ENCODE data around the gene FOXQ1.

The FOXQ1 gene

GRCh38 chr6:1291381-1291780 is 20.5 kb upstream of the FOXQ1 start:
- WGBS, 2 experiments (ENCODE audit: insufficient coverage in 2 of 2): 82 to 84% methylated on average over 4 to 8 of the region's 10 CpGs
- Histone ChIP-seq H3K27ac (ENCODE audit: low read depth, low read length, severe bottlenecking) (no peak overlapping the region), H3K4me1 (ENCODE audit: control insufficient read depth, insufficient read depth, low read length, poor library complexity, severe bottlenecking) (peaks cover 13% of the 10 kb centered on the region), H3K4me3 (ENCODE audit: extremely low read depth, insufficient read depth, low read length, poor library complexity, severe bottlenecking) (no peak overlapping the region), H3K9me3 (ENCODE audit: control insufficient read depth, low read length) (no peaks in the 10 kb centered on the region), H3K36me3 (ENCODE audit: control insufficient read depth, insufficient read depth, low read length) (no peaks in the 10 kb centered on the region)

GRCh38 chr6:1295420-1295819 is 16.5 kb upstream of the FOXQ1 start:
- WGBS, 2 experiments (ENCODE audit: insufficient coverage in 2 of 2): 96 to 100% methylated on average over 3 of the region's 3 CpGs
- no peak overlapping the region for H3K27ac ChIP-seq (ENCODE audit: low read depth, low read length, severe bottlenecking)
- no peaks in the 10 kb centered on the region for H3K36me3 ChIP-seq (ENCODE audit: control insufficient read depth, insufficient read depth, low read length)
- no peak overlapping the region for H3K4me3 ChIP-seq (ENCODE audit: extremely low read depth, insufficient read depth, low read length, poor library complexity, severe bottlenecking)
- H3K9me3 ChIP-seq (ENCODE audit: control insufficient read depth, low read length): no peaks in the 10 kb centered on the region
- peaks cover 10% of the 10 kb centered on the region for H3K4me1 ChIP-seq (ENCODE audit: control insufficient read depth, insufficient read depth, low read length, poor library complexity, severe bottlenecking)

- Histone ChIP-seq H3K27ac (ENCODE audit: low read depth, low read length, severe bottlenecking) (no peak overlapping the region), H3K4me1 (ENCODE audit: control insufficient read depth, insufficient read depth, low read length, poor library complexity, severe bottlenecking) (peaks cover 10% of the 10 kb centered on the region)
Observed at GRCh38 chr6:1296079-1296478, 15.8 kb upstream of the FOXQ1 start.

GRCh38 chr6:1296542-1296941 is 15.4 kb upstream of the FOXQ1 start:
- H3K9me3 ChIP-seq (ENCODE audit: control insufficient read depth, low read length): no peaks in the 10 kb centered on the region
- 80% methylated on average over 2 of the region's 4 CpGs; no CpG with 5 or more reads in 1 of the 2 experiments for WGBS, 2 experiments (ENCODE audit: insufficient coverage in 2 of 2)
- H3K27ac ChIP-seq (ENCODE audit: low read depth, low read length, severe bottlenecking): no peak overlapping the region
- H3K4me3 ChIP-seq (ENCODE audit: extremely low read depth, insufficient read depth, low read length, poor library complexity, severe bottlenecking): no peak overlapping the region
- no peaks in the 10 kb centered on the region for H3K36me3 ChIP-seq (ENCODE audit: control insufficient read depth, insufficient read depth, low read length)
- H3K4me1 ChIP-seq (ENCODE audit: control insufficient read depth, insufficient read depth, low read length, poor library complexity, severe bottlenecking): peaks cover 10% of the 10 kb centered on the region

More at GRCh38 chr6:1296079-1296478, 15.8 kb upstream of the FOXQ1 start:
- Histone ChIP-seq H3K9me3 (ENCODE audit: control insufficient read depth, low read length) (no peaks in the 10 kb centered on the region), H3K4me3 (ENCODE audit: extremely low read depth, insufficient read depth, low read length, poor library complexity, severe bottlenecking) (no peak overlapping the region), H3K36me3 (ENCODE audit: control insufficient read depth, insufficient read depth, low read length) (no peaks in the 10 kb centered on the region)
- WGBS, 2 experiments (ENCODE audit: insufficient coverage in 2 of 2): 91 to 93% methylated on average over 6 to 7 of the region's 7 CpGs

- no peak overlapping the region for H3K27ac ChIP-seq (ENCODE audit: low read depth, low read length, severe bottlenecking)
- H3K4me1 ChIP-seq (ENCODE audit: control insufficient read depth, insufficient read depth, low read length, poor library complexity, severe bottlenecking): peaks cover 10% of the 10 kb centered on the region
- H3K4me3 ChIP-seq (ENCODE audit: extremely low read depth, insufficient read depth, low read length, poor library complexity, severe bottlenecking): no peak overlapping the region
- H3K36me3 ChIP-seq (ENCODE audit: control insufficient read depth, insufficient read depth, low read length): no peaks in the 10 kb centered on the region
- no peaks in the 10 kb centered on the region for H3K9me3 ChIP-seq (ENCODE audit: control insufficient read depth, low read length)
- WGBS, 2 experiments (ENCODE audit: insufficient coverage in 2 of 2): 82 to 96% methylated on average over 2 to 4 of the region's 4 CpGs
Observed at GRCh38 chr6:1297746-1298145, 14.2 kb upstream of the FOXQ1 start.

- no CpG with 5 or more reads among the region's 2 CpGs for WGBS, 2 experiments (ENCODE audit: insufficient coverage in 2 of 2)
- Histone ChIP-seq H3K4me1 (ENCODE audit: control insufficient read depth, insufficient read depth, low read length, poor library complexity, severe bottlenecking) (peaks cover 10% of the 10 kb centered on the region), H3K27ac (ENCODE audit: low read depth, low read length, severe bottlenecking) (no peak overlapping the region), H3K4me3 (ENCODE audit: extremely low read depth, insufficient read depth, low read length, poor library complexity, severe bottlenecking) (no peak overlapping the region), H3K9me3 (ENCODE audit: control insufficient read depth, low read length) (no peaks in the 10 kb centered on the region), H3K36me3 (ENCODE audit: control insufficient read depth, insufficient read depth, low read length) (no peaks in the 10 kb centered on the region)
Observed at GRCh38 chr6:1298768-1299167, 13.1 kb upstream of the FOXQ1 start.

- peaks cover 5% of the 10 kb centered on the region for H3K9me3 ChIP-seq (ENCODE audit: control insufficient read depth, low read length)
- H3K4me1 ChIP-seq (ENCODE audit: control insufficient read depth, insufficient read depth, low read length, poor library complexity, severe bottlenecking): no peaks in the 10 kb centered on the region
- no peak overlapping the region for H3K27ac ChIP-seq (ENCODE audit: low read depth, low read length, severe bottlenecking)
- H3K36me3 ChIP-seq (ENCODE audit: control insufficient read depth, insufficient read depth, low read length): no peaks in the 10 kb centered on the region
- no peak overlapping the region for H3K4me3 ChIP-seq (ENCODE audit: extremely low read depth, insufficient read depth, low read length, poor library complexity, severe bottlenecking)
- WGBS, 2 experiments (ENCODE audit: insufficient coverage in 2 of 2): no CpG with 5 or more reads among the region's 2 CpGs
Observed at GRCh38 chr6:1306133-1306532, 5.8 kb upstream of the FOXQ1 start.

- H3K27ac ChIP-seq (ENCODE audit: low read depth, low read length, severe bottlenecking): no peak overlapping the region
- H3K36me3 ChIP-seq (ENCODE audit: control insufficient read depth, insufficient read depth, low read length): no peaks in the 10 kb centered on the region
- H3K9me3 ChIP-seq (ENCODE audit: control insufficient read depth, low read length): peaks cover 5% of the 10 kb centered on the region
- 74 to 79% methylated on average over 2 to 4 of the region's 6 CpGs for WGBS, 2 experiments (ENCODE audit: insufficient coverage in 2 of 2)
- H3K4me3 ChIP-seq (ENCODE audit: extremely low read depth, insufficient read depth, low read length, poor library complexity, severe bottlenecking): no peak overlapping the region
- H3K4me1 ChIP-seq (ENCODE audit: control insufficient read depth, insufficient read depth, low read length, poor library complexity, severe bottlenecking): no peaks in the 10 kb centered on the region
Observed at GRCh38 chr6:1309366-1309765, 2.5 kb upstream of the FOXQ1 start.

GRCh38 chr6:1310628-1311399 is 1.1 kb upstream of the FOXQ1 start:
- Histone ChIP-seq H3K9me3 (ENCODE audit: control insufficient read depth, low read length) (no peaks in the 10 kb centered on the region), H3K4me3 (ENCODE audit: extremely low read depth, insufficient read depth, low read length, poor library complexity, severe bottlenecking) (peak overlapping the region; percentile 39), H3K4me1 (ENCODE audit: control insufficient read depth, insufficient read depth, low read length, poor library complexity, severe bottlenecking) (no peaks in the 10 kb centered on the region), H3K36me3 (ENCODE audit: control insufficient read depth, insufficient read depth, low read length) (no peaks in the 10 kb centered on the region), H3K27ac (ENCODE audit: low read depth, low read length, severe bottlenecking) (no peak overlapping the region)
- 1 to 2% methylated on average over 37 to 38 of the region's 43 CpGs for WGBS, 2 experiments (ENCODE audit: insufficient coverage in 2 of 2)

GRCh38 chr6:1312203-1312472 is 240 bp downstream of the FOXQ1 start:
- Histone ChIP-seq H3K4me3 (ENCODE audit: extremely low read depth, insufficient read depth, low read length, poor library complexity, severe bottlenecking) (peak overlapping the region; percentile 39), H3K36me3 (ENCODE audit: control insufficient read depth, insufficient read depth, low read length) (no peaks in the 10 kb centered on the region), H3K9me3 (ENCODE audit: control insufficient read depth, low read length) (no peaks in the 10 kb centered on the region), H3K27ac (ENCODE audit: low read depth, low read length, severe bottlenecking) (no peak overlapping the region), H3K4me1 (ENCODE audit: control insufficient read depth, insufficient read depth, low read length, poor library complexity, severe bottlenecking) (no peaks in the 10 kb centered on the region)
- 0 to 1% methylated on average over 22 to 25 of the region's 25 CpGs for WGBS, 2 experiments (ENCODE audit: insufficient coverage in 2 of 2)

GRCh38 chr6:1312473-1313367 is 822 bp downstream of the FOXQ1 start:
- peak overlapping the region; percentile 39 for H3K4me3 ChIP-seq (ENCODE audit: extremely low read depth, insufficient read depth, low read length, poor library complexity, severe bottlenecking)
- no peaks in the 10 kb centered on the region for H3K9me3 ChIP-seq (ENCODE audit: control insufficient read depth, low read length)
- no peaks in the 10 kb centered on the region for H3K4me1 ChIP-seq (ENCODE audit: control insufficient read depth, insufficient read depth, low read length, poor library complexity, severe bottlenecking)
- 0 to 1% methylated on average over 73 to 103 of the region's 109 CpGs for WGBS, 2 experiments (ENCODE audit: insufficient coverage in 2 of 2)
- H3K36me3 ChIP-seq (ENCODE audit: control insufficient read depth, insufficient read depth, low read length): no peaks in the 10 kb centered on the region
- no peak overlapping the region for H3K27ac ChIP-seq (ENCODE audit: low read depth, low read length, severe bottlenecking)
